H1 (cell line): Measurements from ENCODE around the gene MYOC. TPM values are rescaled to one million over a fixed set of nuclear protein-coding genes. Genes with fewer than 3 reads are reported as not detected.

Source experiments
- BCL11A ChIP-seq, 2 experiments: IDR thresholded peaks; one replicate each; pipeline ENCODE4 v1.6.1; 2011; ENCODE audit warnings: low read depth in 2 of 2, low read length in 2 of 2, mild to moderate bottlenecking in 2 of 2
- EP300 ChIP-seq, 2 experiments: IDR thresholded peaks; 1 replicate in 1 of 2; 2 replicates in 1 of 2; pipeline ENCODE4 v1.6.1; 2011 to 2012; ENCODE audit warnings: low read depth in 2 of 2, low read length in 2 of 2, mild to moderate bottlenecking in 2 of 2, borderline replicate concordance in 1 of 2, inconsistent platforms in 1 of 2, moderate library complexity in 1 of 2
- YY1 ChIP-seq: IDR thresholded peaks from 2 replicates; pipeline ENCODE4 v1.6.1; 2011; ENCODE audit warnings: low read depth, mild to moderate bottlenecking, low read length
- polyA plus RNA-seq, 7 experiments: library from polyadenylated mRNA; depleted of rRNA in 3 of 7; stranded (reverse) in 5 of 7; unstranded in 2 of 7; fragments of >200 nt in 5 of 7; fragments of 200-250 nt in 2 of 7; gene quantifications; 1 replicate in 5 of 7; 2 replicates in 1 of 7; 4 replicates in 1 of 7; pipeline versions ENCODE4 v1.2.1 to v1.2.3, GENCODE V29; 2011 to 2013; ENCODE audit warnings: missing spikeins in 2 of 7, mixed read lengths in 2 of 7
- total RNA-seq: library from RNA; stranded (reverse); fragmentation: NEBNext Ultra II Directional; extraction: Animal tissue kit (Norgen Biotek cat#: 25700); gene quantifications from 2 replicates; pipeline ENCODE4 v1.2.1, GENCODE V29; 2021
- TF ChIP-seq, protein P1 (sequence below): IDR thresholded peaks from 2 replicates; pipeline ENCODE4 v1.6.1; 2011; ENCODE audit warnings: low read length, improper control_type of control experiment

The MYOC gene
- total and polyA plus RNA-seq, 2 of the 8 experiments (the other 6 are each of a cell fraction or from before 2014, with no cell fraction given): not detected

DNA sequence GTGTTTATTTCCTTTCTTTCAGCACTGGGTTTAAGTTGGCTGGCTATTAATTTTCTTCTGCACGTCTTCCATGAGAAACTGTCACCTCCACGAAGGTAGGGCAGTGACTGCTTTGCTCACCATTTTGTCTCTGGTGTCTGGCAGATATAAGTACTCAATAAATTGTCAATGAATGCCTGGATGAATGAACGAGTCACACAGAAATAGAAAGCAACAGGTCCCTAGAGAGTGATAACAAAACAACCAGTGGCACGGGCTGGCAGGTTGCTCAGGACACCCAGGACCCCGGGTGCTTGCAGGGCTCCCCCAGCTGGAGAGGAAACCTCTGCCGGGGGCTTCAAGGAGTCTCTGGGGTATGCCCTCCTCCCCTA, 3.2 kb upstream of the MYOC start (continued):
- TF ChIP-seq BCL11A (IDR thresholded peaks at IDR 0.05; ENCODE audit: low read depth in 2 of 2, low read length in 2 of 2) (no peak), YY1 (no peak), EP300 (IDR thresholded peaks at IDR 0.05; ENCODE audit: borderline replicate concordance in 1 of 2, low read depth in 2 of 2, low read length in 2 of 2) (no peak)
- TF ChIP-seq, protein P1, sequence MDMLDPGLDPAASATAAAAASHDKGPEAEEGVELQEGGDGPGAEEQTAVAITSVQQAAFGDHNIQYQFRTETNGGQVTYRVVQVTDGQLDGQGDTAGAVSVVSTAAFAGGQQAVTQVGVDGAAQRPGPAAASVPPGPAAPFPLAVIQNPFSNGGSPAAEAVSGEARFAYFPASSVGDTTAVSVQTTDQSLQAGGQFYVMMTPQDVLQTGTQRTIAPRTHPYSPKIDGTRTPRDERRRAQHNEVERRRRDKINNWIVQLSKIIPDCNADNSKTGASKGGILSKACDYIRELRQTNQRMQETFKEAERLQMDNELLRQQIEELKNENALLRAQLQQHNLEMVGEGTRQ: no peak
